HEK293 (cell line): ENCODE data around the gene SYNJ1.

ENCODE experiments used
- CTCF ChIA-PET: fragments of 350-600 bp; formaldehyde crosslinking; extraction: SDS; loops from one replicate; lab custom pipeline; 2021; ENCODE audit warnings: antibody characterized with exemption; lab: Yijun Ruan, JAX
- POLR2A ChIA-PET: fragments of 300-600 bp; formaldehyde crosslinking; extraction: SDS; loops from one replicate; lab custom pipeline; 2020; ENCODE audit warnings: antibody characterized with exemption, inconsistent platforms; lab: Yijun Ruan, JAX
- H3K27ac ChIP-seq: fragments of 200-500 bp; sonication (Bioruptor generic); 2 replicates; pipeline ENCODE4 v1.5.1; 2014; ENCODE audit warnings: low read depth, low read length, control low read depth, inconsistent platforms; ENCODE audit errors: extremely low read depth
- H3K36me3 ChIP-seq, 2 experiments: fragments of 200-500 bp in 1 of 2; sonication (Bioruptor generic) in 1 of 2; 1 replicate in 1 of 2; 2 replicates in 1 of 2; pipeline ENCODE4 v1.5.1; 2014 to 2017; ENCODE audit warnings: inconsistent platforms in 2 of 2, low read length in 2 of 2; ENCODE audit not compliant: control insufficient read depth in 2 of 2, insufficient read depth in 1 of 2
- H3K4me1 ChIP-seq: fragments of 200-500 bp; sonication (Bioruptor generic); 2 replicates; pipeline ENCODE4 v1.5.1; 2014; ENCODE audit warnings: mild to moderate bottlenecking, low read length, inconsistent platforms; ENCODE audit not compliant: control insufficient read depth, insufficient read depth
- H3K4me3 ChIP-seq: 2 replicates; pipeline ENCODE4 v1.5.1; 2011; ENCODE audit warnings: low read depth, mild to moderate bottlenecking, control low read depth, low read length, moderate library complexity
- H3K9me3 ChIP-seq: fragments of 200-500 bp; sonication (Bioruptor generic); 2 replicates; pipeline ENCODE4 v1.5.1; 2014; ENCODE audit warnings: low read depth, low read length, inconsistent platforms; ENCODE audit not compliant: control insufficient read depth, insufficient read depth
- EGR2 ChIP-seq: fragments of 450-650 bp; formaldehyde crosslinking; IDR thresholded peaks from 2 replicates; pipeline ENCODE4 v1.5.1; 2016; ENCODE audit warnings: low read depth, missing biosample characterization, missing genetic modification characterization
- FEZF1 ChIP-seq: fragments of 450-650 bp; formaldehyde crosslinking; IDR thresholded peaks from 2 replicates; pipeline ENCODE4 v1.5.1; 2016; ENCODE audit warnings: missing biosample characterization, missing genetic modification characterization
- KLF7 ChIP-seq: fragments of 450-650 bp; formaldehyde crosslinking; IDR thresholded peaks from 2 replicates; pipeline ENCODE4 v1.5.1; 2016; ENCODE audit warnings: missing biosample characterization, missing genetic modification characterization, borderline replicate concordance
- MEIS1 ChIP-seq: sonication (generic); formaldehyde crosslinking; IDR thresholded peaks from 2 replicates; pipeline ENCODE4 v1.8.1; 2022; ENCODE audit warnings: missing genetic modification reagents, mild to moderate bottlenecking, borderline replicate concordance
- RBAK ChIP-seq: fragments of 450-650 bp; formaldehyde crosslinking; IDR thresholded peaks from 2 replicates; pipeline ENCODE4 v1.5.1; 2016; ENCODE audit warnings: missing biosample characterization, missing genetic modification characterization
- SCRT1 ChIP-seq: fragments of 450-650 bp; formaldehyde crosslinking; IDR thresholded peaks from 2 replicates; pipeline ENCODE4 v1.5.1; 2016; ENCODE audit warnings: missing biosample characterization, missing genetic modification characterization, borderline replicate concordance
- ZBTB1 ChIP-seq: fragments of 450-650 bp; formaldehyde crosslinking; IDR thresholded peaks from 2 replicates; pipeline ENCODE4 v1.5.1; 2016; ENCODE audit warnings: missing biosample characterization, missing genetic modification characterization
- ZFP37 ChIP-seq: fragments of 450-650 bp; formaldehyde crosslinking; IDR thresholded peaks from 2 replicates; pipeline ENCODE4 v1.5.1; 2016; ENCODE audit warnings: missing biosample characterization, missing genetic modification characterization
- ZIC2 ChIP-seq: fragments of 450-650 bp; formaldehyde crosslinking; IDR thresholded peaks from 2 replicates; pipeline ENCODE4 v1.5.1; 2016; ENCODE audit warnings: missing biosample characterization, missing genetic modification characterization
- ZNF112 ChIP-seq: fragments of 450-650 bp; formaldehyde crosslinking; IDR thresholded peaks from 2 replicates; pipeline ENCODE4 v1.5.0; 2017; ENCODE audit warnings: missing biosample characterization, missing genetic modification characterization
- ZNF133 ChIP-seq: fragments of 450-650 bp; formaldehyde crosslinking; IDR thresholded peaks from 2 replicates; pipeline ENCODE4 v1.5.1; 2016; ENCODE audit warnings: missing biosample characterization, missing genetic modification characterization
- ZNF138 ChIP-seq: fragments of 450-650 bp; formaldehyde crosslinking; IDR thresholded peaks from 2 replicates; pipeline ENCODE4 v1.5.1; 2016; ENCODE audit warnings: missing biosample characterization, missing genetic modification characterization, borderline replicate concordance
- ZNF146 ChIP-seq: fragments of 450-650 bp; formaldehyde crosslinking; IDR thresholded peaks from 2 replicates; pipeline ENCODE4 v1.5.1; 2016; ENCODE audit warnings: missing biosample characterization, missing genetic modification characterization
- ZNF175 ChIP-seq: fragments of 450-650 bp; formaldehyde crosslinking; IDR thresholded peaks from 2 replicates; pipeline ENCODE4 v1.5.1; 2016; ENCODE audit warnings: missing biosample characterization, missing genetic modification characterization
- ZNF24 ChIP-seq: fragments of 450-650 bp; formaldehyde crosslinking; IDR thresholded peaks from 2 replicates; pipeline ENCODE4 v1.5.1; 2016; ENCODE audit warnings: missing biosample characterization, missing genetic modification characterization
- ZNF341 ChIP-seq: fragments of 450-650 bp; formaldehyde crosslinking; IDR thresholded peaks from 2 replicates; pipeline ENCODE4; 2016; ENCODE audit warnings: low read depth, missing biosample characterization, missing genetic modification characterization
- ZNF391 ChIP-seq: fragments of 450-650 bp; formaldehyde crosslinking; IDR thresholded peaks from 2 replicates; pipeline ENCODE4 v1.5.1; 2016; ENCODE audit warnings: low read depth, missing biosample characterization, missing genetic modification characterization, borderline replicate concordance
- ZNF416 ChIP-seq: fragments of 450-650 bp; formaldehyde crosslinking; IDR thresholded peaks from 2 replicates; pipeline ENCODE4 v1.5.1; 2016; ENCODE audit warnings: missing biosample characterization, missing genetic modification characterization
- ZNF426 ChIP-seq: fragments of 450-650 bp; formaldehyde crosslinking; IDR thresholded peaks from 2 replicates; pipeline ENCODE4 v1.5.1; 2017; ENCODE audit warnings: missing biosample characterization, missing genetic modification characterization, mild to moderate bottlenecking, inconsistent platforms, moderate library complexity
- ZNF530 ChIP-seq: fragments of 450-650 bp; formaldehyde crosslinking; IDR thresholded peaks from 2 replicates; pipeline ENCODE4 v1.5.1; 2016; ENCODE audit warnings: low read depth, missing biosample characterization, missing genetic modification characterization
- ZNF548 ChIP-seq: fragments of 450-650 bp; formaldehyde crosslinking; IDR thresholded peaks from 2 replicates; pipeline ENCODE4 v1.5.1; 2016; ENCODE audit warnings: missing biosample characterization, missing genetic modification characterization
- ZNF549 ChIP-seq: fragments of 450-650 bp; IDR thresholded peaks from 2 replicates; pipeline ENCODE4 v1.5.1; 2018; ENCODE audit warnings: missing biosample characterization, missing genetic modification characterization, mild to moderate bottlenecking, inconsistent platforms, moderate library complexity
- ZNF558 ChIP-seq: fragments of 450-650 bp; formaldehyde crosslinking; IDR thresholded peaks from 2 replicates; pipeline ENCODE4 v1.5.1; 2016; ENCODE audit warnings: missing biosample characterization, missing genetic modification characterization
- ZNF561 ChIP-seq: fragments of 450-650 bp; IDR thresholded peaks from 2 replicates; pipeline ENCODE4 v1.5.1; 2018; ENCODE audit warnings: missing biosample characterization, missing genetic modification characterization, borderline replicate concordance
- ZNF571 ChIP-seq: fragments of 450-650 bp; formaldehyde crosslinking; IDR thresholded peaks from 2 replicates; pipeline ENCODE4 v1.5.0; 2017; ENCODE audit warnings: missing biosample characterization, missing genetic modification characterization
- ZNF623 ChIP-seq: fragments of 450-650 bp; formaldehyde crosslinking; IDR thresholded peaks from 2 replicates; pipeline ENCODE4 v1.5.1; 2016; ENCODE audit warnings: missing biosample characterization, missing genetic modification characterization
- ZNF624 ChIP-seq: fragments of 450-650 bp; formaldehyde crosslinking; IDR thresholded peaks from 2 replicates; pipeline ENCODE4 v1.5.1; 2017; ENCODE audit warnings: missing biosample characterization, missing genetic modification characterization
- ZNF664 ChIP-seq: fragments of 450-650 bp; formaldehyde crosslinking; IDR thresholded peaks from 2 replicates; pipeline ENCODE4 v1.5.1; 2016; ENCODE audit warnings: missing biosample characterization, missing genetic modification characterization
- ZNF830 ChIP-seq: fragments of 450-650 bp; IDR thresholded peaks from 2 replicates; pipeline ENCODE4 v1.5.0; 2018; ENCODE audit warnings: missing biosample characterization, missing genetic modification characterization, low read depth, mild to moderate bottlenecking, moderate library complexity
- ZSCAN16 ChIP-seq: fragments of 450-650 bp; formaldehyde crosslinking; IDR thresholded peaks from 2 replicates; pipeline ENCODE4 v1.5.1; 2016; ENCODE audit warnings: missing biosample characterization, missing genetic modification characterization
- TF ChIP-seq, protein P1 (sequence below): fragments of 450-650 bp; IDR thresholded peaks from 2 replicates; pipeline ENCODE4 v1.5.1; 2018; ENCODE audit warnings: missing biosample characterization, missing genetic modification characterization
- TF ChIP-seq, protein P2 (sequence below): fragments of 450-650 bp; formaldehyde crosslinking; IDR thresholded peaks from 2 replicates; pipeline ENCODE4 v1.5.0; 2017; ENCODE audit warnings: missing biosample characterization, missing genetic modification characterization, borderline replicate concordance
- TF ChIP-seq, protein P3 (sequence below): fragments of 450-650 bp; formaldehyde crosslinking; IDR thresholded peaks from 2 replicates; pipeline ENCODE4 v1.5.1; 2016; ENCODE audit warnings: missing biosample characterization, missing genetic modification characterization

The SYNJ1 gene

DNA sequence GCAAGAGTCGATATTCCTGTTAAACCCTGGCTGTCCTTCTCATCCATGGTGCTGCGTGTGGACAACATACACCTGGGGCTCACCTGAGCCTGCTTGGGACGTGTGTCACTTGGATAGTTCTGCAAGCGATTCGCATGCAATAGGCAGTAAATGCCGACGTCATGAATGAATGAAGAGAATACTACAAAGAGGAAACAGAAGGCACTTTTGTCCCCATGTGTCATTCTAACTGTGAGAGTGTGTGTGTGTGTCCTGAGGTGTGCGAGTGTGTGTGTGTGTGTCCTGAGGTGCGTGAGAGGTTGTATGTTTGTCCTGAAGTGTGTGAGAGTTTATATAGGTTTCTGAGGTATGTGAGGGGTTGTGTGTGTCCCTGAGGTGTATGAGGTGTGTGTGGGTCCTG lies 141.8 kb downstream of the SYNJ1 start:
- Histone ChIP-seq H3K4me3 (no peak overlapping the region), H3K9me3 (no peaks in the 10 kb centered on the region), H3K27ac (no peak overlapping the region), H3K4me1 (no peaks in the 10 kb centered on the region), H3K36me3 (peaks cover 0 to 6% of the 10 kb centered on the region in 2 experiments; a peak in 2 of 3 replicates)
- ChIA-PET POLR2A (no interaction called here), CTCF (no interaction called here)
- no peak for TF ChIP-seq ZNF664 (tag by site-specific recombination)
- TF ChIP-seq ZNF530 (tag by site-specific recombination), result no peak
- TF ChIP-seq ZIC2 (tag by site-specific recombination), result no peak
- TF ChIP-seq ZNF112, result no peak
- no peak for TF ChIP-seq ZNF138 (tag by site-specific recombination)
- TF ChIP-seq RBAK, result no peak
- TF ChIP-seq ZNF175 (tag by site-specific recombination), result no peak
- TF ChIP-seq EGR2 (tag by site-specific recombination), result no peak
- no peak for TF ChIP-seq KLF7 (tag by site-specific recombination)
- TF ChIP-seq ZFP37 (tag by site-specific recombination), result no peak
- TF ChIP-seq, protein P1, sequence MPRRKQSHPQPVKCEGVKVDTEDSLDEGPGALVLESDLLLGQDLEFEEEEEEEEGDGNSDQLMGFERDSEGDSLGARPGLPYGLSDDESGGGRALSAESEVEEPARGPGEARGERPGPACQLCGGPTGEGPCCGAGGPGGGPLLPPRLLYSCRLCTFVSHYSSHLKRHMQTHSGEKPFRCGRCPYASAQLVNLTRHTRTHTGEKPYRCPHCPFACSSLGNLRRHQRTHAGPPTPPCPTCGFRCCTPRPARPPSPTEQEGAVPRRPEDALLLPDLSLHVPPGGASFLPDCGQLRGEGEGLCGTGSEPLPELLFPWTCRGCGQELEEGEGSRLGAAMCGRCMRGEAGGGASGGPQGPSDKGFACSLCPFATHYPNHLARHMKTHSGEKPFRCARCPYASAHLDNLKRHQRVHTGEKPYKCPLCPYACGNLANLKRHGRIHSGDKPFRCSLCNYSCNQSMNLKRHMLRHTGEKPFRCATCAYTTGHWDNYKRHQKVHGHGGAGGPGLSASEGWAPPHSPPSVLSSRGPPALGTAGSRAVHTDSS (tag by site-specific recombination), result no peak
- TF ChIP-seq ZNF24 (tag by site-specific recombination), result no peak
- no peak for TF ChIP-seq ZNF558 (tag by site-specific recombination)
- no peak for TF ChIP-seq ZSCAN16 (tag by site-specific recombination)
- TF ChIP-seq ZNF561, result no peak
- no peak for TF ChIP-seq FEZF1
- TF ChIP-seq ZNF548 (tag by site-specific recombination), result no peak
- TF ChIP-seq ZNF830 (tag by site-specific recombination), result no peak
- no peak for TF ChIP-seq ZNF549 (tag by site-specific recombination)

DNA sequence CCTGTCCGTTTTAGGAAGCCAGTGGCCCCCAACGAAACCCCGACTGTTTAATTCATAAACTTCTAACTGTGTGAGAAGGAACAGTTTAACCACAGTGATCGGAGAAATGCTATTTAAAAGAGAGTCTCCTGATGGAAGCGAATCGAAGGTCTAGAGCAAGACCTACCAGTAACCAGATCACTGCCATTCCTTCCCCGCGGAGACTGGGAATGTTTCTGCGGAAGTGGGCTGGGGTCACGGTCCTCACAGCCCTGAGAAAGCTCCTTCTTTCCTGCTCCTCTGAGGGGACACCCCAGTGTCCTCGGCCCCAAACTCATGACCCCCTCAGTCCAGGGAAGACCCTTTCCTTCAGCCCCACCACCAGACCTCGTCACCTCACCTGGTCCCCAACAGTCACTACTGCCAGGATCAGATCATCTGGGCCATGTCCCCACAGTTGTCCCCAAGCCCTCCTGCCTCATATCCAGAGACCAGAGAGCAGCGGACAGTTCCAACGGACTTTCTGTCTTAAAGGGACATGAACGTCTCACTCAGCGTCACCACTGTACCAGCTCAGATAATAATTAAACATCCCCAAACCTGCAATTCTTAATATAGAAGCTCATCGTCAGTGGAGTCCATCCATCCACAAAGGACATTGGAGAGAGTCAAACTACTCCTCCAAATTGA lies 142.6 kb downstream of the SYNJ1 start, which contains the start of gene TCP10L:
Gene TCP10L, minus strand, starts transcription at position 482 of the 669 bp plus-strand sequence. CDS start 1,219 bp downstream, outside the sequence.
- CTCF ChIA-PET, result interaction anchor here (1.9 kb wide), 1 partner anchor 16 kb away, joined by 8 read pairs; no protein-coding TSS in a partner anchor
- Histone ChIP-seq H3K4me3 (no peak within 1 kb of the TSS), H3K36me3 (peaks cover 0 to 6% of the 10 kb centered on the region in 2 experiments; a peak in 2 of 3 replicates), H3K27ac (no peak within 1 kb of the TSS), H3K4me1 (no peaks in the 10 kb centered on the region), H3K9me3 (no peaks in the 10 kb centered on the region)
- POLR2A ChIA-PET, result no interaction called here
- TF ChIP-seq ZNF391 (tag by site-specific recombination) (no peak), ZBTB1 (tag by site-specific recombination) (no peak), SCRT1 (tag by site-specific recombination) (no peak), ZNF549 (tag by site-specific recombination) (no peak), ZNF133 (no peak), ZNF624 (tag by site-specific recombination) (no peak), ZNF341 (tag by site-specific recombination) (no peak), ZNF426 (tag by site-specific recombination) (no peak), ZNF146 (tag by site-specific recombination) (no peak), ZNF416 (no peak), ZNF623 (tag by site-specific recombination) (no peak), MEIS1 (CRISPR knock-in tag) (no peak), ZNF571 (tag by site-specific recombination) (no peak)
- TF ChIP-seq, protein P2, sequence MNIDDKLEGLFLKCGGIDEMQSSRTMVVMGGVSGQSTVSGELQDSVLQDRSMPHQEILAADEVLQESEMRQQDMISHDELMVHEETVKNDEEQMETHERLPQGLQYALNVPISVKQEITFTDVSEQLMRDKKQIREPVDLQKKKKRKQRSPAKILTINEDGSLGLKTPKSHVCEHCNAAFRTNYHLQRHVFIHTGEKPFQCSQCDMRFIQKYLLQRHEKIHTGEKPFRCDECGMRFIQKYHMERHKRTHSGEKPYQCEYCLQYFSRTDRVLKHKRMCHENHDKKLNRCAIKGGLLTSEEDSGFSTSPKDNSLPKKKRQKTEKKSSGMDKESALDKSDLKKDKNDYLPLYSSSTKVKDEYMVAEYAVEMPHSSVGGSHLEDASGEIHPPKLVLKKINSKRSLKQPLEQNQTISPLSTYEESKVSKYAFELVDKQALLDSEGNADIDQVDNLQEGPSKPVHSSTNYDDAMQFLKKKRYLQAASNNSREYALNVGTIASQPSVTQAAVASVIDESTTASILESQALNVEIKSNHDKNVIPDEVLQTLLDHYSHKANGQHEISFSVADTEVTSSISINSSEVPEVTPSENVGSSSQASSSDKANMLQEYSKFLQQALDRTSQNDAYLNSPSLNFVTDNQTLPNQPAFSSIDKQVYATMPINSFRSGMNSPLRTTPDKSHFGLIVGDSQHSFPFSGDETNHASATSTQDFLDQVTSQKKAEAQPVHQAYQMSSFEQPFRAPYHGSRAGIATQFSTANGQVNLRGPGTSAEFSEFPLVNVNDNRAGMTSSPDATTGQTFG (tag by site-specific recombination), result no peak
- TF ChIP-seq, protein P3, sequence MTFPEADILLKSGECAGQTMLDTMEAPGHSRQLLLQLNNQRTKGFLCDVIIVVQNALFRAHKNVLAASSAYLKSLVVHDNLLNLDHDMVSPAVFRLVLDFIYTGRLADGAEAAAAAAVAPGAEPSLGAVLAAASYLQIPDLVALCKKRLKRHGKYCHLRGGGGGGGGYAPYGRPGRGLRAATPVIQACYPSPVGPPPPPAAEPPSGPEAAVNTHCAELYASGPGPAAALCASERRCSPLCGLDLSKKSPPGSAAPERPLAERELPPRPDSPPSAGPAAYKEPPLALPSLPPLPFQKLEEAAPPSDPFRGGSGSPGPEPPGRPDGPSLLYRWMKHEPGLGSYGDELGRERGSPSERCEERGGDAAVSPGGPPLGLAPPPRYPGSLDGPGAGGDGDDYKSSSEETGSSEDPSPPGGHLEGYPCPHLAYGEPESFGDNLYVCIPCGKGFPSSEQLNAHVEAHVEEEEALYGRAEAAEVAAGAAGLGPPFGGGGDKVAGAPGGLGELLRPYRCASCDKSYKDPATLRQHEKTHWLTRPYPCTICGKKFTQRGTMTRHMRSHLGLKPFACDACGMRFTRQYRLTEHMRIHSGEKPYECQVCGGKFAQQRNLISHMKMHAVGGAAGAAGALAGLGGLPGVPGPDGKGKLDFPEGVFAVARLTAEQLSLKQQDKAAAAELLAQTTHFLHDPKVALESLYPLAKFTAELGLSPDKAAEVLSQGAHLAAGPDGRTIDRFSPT, result no peak
